NAMALWA (cell line): ENCODE measurements around the gene ENDOG.
"Not testable (repeated sequence)": the region's sequence is repeated elsewhere in the genome, so short reads cannot be mapped to it uniquely, and the experiment has no call there.

Experiments
- DNase-seq: peaks from one replicate; pipeline ENCODE4 v3.0.0-alpha.2; 2015; ENCODE audit warnings: low spot score

The ENDOG gene

DNA sequence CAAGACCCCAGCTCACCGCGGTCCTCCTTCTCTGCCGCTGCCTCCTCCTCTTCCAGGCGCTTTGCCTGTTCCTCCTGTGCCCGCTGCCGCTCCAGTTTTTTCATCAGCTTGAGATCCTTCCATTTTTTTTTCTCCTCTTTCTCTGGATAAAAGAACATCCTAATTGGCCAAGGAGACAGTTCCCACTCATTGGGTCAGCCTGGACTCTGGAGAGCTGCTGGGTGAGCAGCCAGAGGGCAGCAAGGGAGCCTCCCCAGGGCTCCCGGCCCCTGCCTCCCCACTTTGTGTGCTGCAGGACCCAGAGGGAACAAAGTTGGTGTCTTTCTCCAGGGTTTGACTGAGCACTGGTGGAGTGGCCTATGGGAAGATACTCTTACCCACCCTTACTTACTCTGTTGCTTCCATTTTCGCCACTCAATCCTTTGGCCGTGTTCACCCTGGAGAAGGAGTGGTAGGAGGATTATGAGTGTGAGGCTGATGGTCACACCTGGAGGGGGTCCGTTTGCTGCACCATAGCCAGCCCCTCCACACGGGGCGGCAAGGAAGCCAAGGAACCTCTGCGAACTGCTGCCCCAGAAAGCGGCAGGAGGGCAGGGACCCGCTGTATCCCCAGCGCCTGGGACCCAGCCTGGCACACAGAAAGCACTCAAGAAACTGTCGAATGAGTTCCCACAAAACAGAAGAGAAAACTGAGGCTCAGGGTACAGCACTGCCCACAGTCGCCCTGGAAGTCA is 10.6 kb downstream of the ENDOG start:
- DNase-seq = no peak

DNA sequence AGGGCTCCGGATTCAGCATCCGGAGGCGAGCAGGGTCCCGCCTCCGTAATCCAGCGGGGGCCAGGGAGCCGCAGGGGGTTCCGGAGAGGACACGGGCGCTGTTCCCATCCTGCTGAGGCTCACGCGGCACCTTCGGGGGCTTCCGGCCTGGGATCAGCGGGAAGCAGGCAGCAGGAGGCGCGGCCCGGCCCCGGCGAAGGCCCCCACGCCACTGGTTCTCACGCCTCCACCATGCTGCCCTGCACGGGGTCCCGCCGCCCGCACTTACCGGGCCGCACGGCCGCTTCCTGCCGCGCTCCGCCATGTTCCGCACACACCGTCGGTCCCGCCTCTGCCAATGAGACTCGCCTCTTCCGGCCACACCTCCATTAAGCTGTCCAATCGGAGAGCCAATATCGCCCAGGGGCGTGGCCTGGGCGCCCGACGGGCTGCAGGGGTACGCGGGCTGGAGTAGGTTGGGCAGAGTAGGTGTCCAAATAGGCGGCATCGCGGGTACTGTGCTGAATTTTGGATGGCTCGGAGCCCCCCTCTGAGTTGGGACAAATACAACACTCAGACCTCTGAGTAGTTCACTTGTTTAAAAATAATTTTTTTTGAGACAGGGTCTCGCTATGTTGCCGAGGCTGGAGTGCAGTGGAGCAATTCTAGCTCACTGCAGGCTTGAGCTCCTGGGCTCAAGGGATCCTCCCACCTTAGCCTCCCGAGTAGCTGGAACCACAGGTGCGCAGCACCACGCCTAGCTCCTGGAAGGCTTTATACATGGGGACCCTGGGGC is 11.4 kb downstream of the ENDOG start, which contains the start of gene SPOUT1:
Gene SPOUT1, minus strand, starts transcription at position 318 of the 775 bp plus-strand sequence. Its CDS starts 14 bp downstream, at position 304.
- DNase-seq = peak; percentile 98

DNA sequence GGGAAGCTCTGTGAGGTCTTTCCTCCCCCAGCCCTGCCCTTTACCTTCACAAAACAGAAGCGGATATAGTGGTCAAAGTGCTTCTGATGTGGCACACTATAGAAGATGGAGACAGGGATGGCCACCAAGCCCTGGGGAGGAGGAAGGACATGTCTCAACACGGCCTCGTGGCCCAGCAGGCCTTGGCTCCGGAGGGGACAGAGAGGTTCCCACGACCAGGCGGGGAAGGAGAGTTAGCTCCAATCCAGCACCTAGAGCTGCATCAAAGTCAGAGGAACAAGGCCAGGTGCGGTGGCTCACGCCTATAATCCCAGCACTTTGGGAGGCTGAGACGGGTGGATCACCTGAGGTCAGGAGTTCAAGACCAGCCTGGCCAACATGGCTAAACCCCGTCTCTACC is 15.4 kb downstream of the ENDOG start:
- DNase-seq = no peak

DNA sequence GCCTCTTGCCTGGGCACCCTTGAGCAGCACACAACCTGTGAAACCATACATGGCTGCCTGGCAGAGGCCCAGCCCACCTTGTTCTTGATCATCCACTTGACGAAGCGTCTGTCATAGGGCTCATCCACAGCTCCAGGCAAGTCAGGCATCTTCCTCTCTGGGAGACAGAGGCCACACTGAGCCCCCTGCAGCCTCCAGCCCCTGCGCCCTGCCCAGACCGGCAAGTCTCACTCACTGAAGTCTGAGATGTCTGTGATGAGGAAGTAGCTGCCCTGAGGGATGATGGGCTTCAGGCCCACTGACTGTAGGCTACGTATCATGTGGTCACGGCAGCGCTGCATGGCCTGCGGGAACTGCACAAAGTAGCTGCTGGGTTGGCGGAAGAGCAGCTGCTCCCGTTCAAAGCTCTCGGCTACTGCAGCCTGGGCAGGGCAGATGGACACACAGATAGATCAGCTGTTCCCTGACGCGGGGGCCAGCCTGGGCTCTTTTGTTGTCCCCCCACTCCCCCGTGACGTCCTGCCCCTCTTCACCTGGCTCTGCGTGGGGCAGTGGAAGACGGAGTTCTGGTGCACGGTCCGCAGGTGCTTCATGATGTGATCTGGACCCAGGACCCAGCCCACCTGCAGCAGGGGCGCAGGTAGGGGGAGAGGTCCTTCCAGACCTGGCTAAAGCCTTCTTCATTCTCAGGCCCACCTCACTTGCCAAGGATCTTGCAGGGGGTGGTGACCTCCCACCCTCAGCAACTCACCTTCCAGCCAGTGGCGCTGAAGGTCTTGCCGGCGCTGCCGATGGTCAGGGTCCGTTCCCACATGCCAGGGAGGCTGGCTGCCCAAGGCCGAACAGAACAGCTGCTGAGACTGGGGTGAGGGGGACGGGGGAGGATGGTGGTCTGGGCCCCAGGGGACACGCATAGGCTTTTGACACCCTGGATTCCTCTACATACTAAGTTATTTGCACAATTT is 17.2 kb downstream of the ENDOG start:
- no peak for DNase-seq

DNA sequence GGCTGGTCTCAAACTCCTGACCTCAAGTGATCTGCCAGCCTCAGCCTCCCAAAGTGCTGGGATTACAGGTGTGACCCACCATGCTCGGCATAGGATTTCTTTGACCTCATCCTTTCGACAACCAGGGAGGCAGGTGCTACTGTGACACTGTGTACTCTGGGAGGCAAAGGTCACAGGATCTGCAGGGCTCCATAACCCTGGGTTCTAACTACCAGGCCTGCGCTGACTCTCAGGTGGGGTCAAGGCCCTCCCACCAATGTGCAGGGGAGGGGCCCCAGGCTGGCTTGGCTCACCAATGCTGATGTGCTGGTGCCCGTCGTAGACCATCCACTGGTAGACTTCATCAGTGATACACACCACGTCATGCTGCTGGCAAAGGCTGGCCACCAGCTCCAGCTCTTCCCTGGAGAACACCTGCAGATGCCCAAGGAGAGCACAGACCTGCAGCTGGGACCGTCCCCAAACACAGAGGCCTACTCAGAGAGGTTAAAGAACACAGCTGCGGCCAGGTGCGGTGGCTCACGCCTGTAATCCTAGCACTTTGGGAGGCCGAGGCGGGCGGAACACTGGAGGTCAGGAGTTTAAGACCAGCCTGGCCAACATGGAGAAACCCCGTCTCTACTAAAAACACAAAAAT is 18.3 kb downstream of the ENDOG start:
- no peak for DNase-seq

DNA sequence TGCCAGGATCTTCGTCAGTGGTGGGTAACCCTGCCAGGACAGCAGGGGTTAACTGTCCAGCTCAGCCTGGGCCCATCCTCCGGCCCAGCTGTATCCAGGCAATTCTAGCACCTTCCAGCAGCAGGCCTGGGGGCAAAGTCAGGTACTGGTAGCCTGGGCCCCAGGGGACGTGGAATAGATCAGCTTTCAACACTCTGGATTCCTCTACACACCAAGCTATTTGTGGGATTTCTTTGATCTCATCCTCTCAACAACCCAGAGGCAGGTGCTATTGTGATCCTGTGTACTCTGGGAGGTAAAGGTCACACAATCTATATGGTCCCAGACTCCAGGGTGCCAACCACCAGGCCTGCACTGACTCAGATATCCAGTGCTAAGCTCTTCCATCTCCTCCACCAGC is 20.0 kb downstream of the ENDOG start:
- no peak for DNase-seq

DNA sequence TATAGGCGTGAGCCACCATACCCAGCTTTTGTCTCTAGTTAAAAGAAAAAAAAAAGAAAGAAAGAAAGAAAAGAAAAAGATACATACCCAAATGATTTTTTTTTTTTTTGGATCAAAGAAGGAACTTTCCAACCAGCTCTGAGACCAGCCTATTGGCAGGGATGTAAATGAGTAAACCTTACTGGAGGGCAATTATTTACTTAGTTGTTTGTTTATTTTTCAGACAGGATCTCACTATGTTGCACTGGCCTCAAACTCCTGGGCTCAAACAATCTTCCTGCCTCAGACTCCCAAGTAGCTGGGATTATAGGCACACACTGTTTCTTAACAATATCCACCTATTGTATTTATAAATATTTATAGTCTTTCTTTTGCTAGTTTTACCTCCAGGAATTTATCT is 22.2 kb downstream of the ENDOG start:
- DNase-seq = no peak

DNA sequence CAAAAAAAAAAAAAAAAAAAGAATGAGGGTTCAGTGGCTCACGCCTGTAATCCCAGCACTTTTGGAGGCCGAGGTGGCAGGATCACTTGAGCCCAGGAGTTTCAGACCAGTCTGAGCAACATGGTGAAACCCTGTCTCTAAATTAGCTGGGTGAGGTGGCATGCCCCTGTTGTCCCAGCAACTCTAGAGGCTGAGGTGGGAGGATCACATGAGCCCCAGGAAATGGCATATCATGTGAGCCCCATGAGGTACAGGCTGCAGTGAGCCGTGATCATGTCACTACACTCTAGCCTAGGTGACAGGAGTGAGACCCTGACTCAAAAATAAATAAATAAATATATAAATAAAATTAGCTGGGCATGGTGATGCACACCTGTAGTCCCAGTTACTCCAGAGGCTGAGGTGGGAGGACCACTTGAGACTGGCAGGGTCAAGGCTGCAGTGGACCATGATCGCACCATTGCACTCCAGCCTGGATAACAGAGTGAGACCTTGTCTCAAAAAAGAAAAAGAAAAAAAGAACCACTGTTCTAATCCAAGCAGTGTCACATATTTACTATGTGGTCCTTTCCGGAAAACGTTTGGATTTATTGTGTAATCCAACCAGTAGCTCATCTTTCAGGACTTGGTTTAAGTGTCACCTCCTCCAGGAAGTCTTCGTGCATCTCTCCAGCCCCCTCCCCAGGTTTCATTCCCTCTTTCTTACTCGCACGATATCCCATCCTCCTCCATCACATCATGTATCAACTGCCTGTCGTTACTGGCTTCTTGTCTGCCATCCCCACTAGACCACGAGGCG is 23.6 kb downstream of the ENDOG start:
- DNase-seq = no peak

DNA sequence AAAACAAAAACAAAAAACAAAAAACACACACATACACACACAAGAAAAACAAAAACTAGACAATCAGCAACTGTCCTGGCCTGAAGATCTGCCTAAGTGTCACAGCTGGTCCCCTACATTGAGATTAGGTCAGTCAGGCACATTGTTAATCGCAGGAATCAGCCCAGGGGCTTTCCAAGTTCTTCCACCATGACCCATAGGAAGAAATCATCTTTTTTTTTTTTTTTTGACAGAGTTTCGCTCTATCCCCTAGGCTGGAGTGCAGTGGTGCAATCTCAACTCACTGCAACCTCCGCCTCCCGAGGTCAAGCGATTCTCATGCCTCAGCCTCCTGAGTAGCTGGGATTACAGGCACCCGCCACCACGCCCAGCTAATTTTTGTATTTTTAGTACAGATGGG is 24.9 kb downstream of the ENDOG start:
- DNase-seq = not testable (repeated sequence)

DNA sequence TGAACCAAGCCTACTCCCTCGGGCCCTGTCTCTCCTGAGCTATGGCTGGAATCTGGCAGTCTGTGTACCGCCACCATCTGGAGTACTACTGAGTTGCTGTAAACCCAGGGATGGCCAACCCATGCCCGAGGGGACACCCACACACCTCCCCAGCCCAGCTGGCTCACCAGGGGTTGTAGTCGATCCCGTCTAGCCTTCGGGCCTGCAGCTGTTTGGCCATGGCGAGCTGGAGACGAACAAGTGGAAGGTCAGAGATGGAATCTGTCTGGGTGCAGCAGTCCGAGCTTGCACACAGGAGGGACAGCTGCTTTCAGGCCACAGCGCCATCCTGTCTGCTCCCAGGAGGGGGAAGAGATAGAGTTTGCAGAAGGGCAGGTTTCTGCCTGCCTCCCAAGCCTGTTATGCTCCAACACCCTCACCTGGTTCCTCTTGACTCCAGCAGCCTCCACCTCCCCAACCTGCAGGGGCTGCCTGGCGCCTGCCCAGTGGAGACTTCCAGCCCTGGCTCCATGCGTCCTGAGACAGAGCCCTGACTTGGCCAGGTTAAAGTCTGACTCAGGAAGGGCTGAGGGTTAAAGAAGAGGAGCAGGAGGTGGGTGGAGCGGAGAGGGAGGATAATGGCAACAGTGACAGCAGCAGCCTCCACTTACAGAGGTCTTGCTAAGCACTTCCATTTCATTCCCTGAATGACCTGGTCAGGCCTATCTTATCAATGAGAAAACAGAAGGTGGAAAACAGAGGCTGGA is 27.1 kb downstream of the ENDOG start:
- DNase-seq = no peak

DNA sequence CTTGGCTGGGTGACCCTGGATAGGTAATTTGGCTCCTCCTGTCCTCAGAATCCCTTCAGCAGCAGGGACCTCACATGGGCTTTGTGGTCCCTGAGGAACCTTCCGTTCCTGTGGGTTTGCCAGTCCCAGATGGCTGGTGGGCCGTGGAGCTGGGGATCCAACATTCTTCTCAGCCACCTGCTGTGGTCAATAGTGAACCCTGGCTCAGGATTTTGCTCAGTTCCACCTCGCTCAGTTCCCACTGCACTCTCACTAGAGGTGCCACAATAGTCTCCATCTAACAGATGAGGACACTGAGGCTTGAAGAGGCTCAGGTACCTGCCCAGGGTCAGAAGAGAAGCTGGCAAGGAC is 28.4 kb downstream of the ENDOG start:
- DNase-seq = no peak

DNA sequence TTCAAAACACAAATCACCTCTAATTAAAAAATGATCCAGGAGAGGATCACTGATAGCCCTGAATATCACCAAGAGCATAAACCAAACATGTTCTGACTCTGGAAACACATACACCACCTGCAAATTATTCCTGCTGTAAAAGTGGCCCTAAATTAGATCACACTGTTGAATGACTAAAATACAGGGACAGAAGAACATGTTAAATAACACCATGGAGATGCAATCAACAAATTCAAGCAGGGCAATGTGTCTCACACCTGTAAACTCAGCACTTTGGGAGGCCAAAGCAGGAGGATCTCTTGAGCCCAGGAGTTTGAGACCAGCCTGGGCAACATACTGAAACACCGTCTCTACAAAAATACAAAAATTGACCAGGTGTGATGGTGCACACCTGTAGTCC is 29.5 kb downstream of the ENDOG start:
- DNase-seq = no peak

DNA sequence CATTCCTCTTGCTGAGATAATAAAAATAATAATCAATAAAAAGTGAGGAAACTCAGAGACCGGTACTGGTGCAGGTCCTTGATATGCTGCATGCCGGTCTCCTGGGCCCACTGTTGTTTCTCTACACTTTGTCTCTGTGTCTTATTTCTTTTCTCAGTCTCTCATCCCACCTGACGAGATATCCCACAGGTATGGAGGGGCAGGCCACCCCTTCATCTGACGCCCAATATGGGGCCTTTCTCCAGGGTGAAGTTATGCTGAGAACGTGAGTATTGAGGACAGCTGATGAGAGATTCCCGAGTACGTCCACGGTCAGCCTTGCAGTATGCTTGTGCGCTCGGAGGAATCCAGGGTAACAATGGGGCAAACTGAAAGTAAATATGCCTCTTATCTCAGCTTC is 32.7 kb downstream of the ENDOG start:
- not testable (repeated sequence) for DNase-seq

DNA sequence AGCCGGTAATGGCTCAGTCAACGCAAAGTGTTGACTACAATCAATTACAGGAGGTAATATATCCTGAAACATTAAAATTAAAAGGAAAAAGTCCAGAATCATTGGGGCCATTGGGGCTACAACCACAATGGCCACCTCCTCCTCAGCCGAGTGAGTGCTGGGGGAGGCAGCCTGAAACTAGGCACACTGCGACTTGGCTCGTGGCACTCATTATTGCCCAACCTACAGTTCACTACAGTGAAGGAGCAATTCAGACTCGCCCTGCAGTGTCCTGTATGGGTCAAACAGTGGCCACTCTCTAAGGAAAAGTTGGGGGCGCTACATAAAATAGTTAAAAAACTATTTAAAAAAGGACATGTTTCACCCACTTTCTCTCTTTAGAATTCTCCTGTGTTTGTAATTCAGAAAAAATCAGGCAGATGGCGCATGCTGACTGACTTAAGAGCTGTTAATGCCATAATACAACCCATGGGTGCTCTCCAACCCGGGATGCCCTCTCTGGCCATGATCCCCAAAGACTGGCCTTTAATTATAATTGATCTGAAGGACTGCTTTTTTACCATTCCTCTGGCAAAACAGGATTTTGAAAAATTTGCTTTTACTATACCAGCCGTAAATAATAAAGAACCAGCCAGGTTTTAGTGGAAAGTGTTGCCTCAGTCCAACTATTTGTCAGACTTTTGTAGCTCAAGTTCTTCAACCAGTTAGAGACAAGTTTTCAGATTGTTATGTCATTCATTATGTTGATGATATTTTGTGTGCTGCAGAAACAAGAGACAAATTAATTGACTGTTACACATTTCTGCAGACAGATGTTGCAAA is 33.7 kb downstream of the ENDOG start:
- peak; percentile 73 for DNase-seq

DNA sequence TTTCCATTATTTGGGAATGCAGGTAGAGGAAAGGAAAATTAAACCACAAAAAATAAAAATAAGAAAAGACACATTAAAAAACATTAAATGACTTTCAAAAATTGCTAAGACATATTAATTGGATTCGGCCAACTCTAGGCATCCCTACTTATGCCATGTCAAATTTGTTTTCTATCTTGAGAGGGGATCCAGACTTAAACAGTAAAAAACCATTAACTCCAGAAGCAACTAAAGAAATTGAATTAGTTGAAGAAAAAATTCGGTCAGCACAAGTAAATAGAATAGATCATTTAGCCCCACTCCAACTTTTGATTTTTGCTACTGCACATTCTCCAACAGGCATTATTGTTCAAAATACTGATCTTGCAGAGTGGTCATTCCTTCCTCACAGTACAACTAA is 34.3 kb downstream of the ENDOG start:
- DNase-seq = not testable (repeated sequence)

DNA sequence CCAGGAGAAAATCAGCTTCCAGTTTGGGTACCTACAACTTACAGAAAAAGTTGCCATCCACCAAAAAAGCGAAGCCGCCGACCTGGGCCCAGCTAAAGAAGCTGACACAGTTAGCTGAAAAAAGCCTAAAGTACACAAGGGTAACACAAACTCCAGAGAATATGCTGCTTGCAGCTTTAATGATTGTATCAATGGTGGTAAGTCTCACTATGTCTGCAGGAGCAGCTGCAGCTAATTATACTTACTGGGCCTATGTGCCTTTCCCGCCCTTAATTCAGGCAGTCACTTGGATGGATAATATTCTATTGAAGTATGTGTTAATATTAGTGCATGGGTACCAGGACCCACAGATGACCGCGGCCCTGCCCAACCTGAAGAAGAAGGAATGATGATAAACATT is 36.2 kb downstream of the ENDOG start:
- DNase-seq = not testable (repeated sequence)

DNA sequence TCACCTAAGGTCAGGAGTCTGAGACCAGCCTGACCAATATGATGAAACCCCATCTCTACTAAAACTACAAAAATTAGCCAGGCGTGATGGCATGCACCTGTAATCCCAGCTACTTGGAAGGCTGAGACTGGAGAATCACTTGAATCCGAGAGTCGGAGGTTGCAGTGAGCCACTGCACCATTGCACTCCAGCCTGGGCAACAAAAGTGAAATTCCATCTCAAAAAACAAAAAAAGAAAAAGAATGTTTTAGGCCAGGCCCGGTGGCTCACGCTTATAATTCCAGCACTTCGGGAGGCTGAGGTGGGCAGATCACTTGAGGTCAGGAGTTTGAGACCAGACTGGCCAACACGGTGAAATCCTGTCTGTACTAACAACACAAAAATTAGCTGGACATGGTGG is 40.2 kb downstream of the ENDOG start:
- DNase-seq = not testable (repeated sequence)

DNA sequence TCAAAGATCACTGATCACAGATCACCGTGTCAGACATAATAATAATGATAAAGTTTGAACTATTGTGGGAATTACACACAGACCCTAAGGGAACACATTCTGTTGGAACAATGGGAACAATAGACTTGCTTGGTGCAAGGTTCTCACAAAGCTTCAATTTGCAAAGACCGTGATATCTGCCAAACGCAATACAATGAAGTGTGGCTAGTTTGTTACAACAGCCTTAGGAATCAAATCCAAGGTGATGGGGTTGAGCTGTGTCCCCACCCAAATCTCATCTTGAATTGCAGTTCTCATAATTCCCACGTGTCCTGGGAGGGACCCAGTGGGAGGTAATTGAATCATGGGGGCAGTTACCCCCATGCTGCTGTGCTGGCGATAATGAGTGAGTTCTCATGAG is 42.6 kb downstream of the ENDOG start:
- no peak for DNase-seq

DNA sequence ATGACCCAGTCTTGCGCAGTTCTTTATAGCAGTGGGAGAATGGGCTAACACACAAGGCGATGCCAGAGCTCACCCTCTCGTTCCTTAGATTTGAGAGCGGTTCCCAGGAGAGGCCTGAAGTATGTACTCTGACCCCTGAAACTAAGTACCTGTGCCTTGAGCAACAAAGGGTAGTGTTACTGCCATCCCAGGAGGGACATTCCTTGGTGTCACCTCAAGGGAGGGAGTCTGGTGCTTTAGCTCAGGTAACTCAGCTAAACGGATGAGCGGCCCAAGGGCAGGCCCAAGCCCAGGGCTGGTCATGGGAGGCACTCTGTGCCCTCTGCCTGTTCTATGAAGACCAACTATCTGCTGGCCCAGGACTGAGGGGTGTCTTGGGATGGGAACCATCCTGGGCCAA is 43.2 kb downstream of the ENDOG start:
- no peak for DNase-seq
